Measurements from ENCODE around the gene EPPIN. TPM values are rescaled to one million over a fixed set of nuclear protein-coding genes. Genes with fewer than 3 reads are reported as not detected.
A peak's percentile ranks its signal among the peaks of the same experiment; 100 is the strongest.

Gene EPPIN
- polyA plus RNA-seq, 1 of the 3 experiments (the other 2 are of a cell fraction) = not detected

DNA sequence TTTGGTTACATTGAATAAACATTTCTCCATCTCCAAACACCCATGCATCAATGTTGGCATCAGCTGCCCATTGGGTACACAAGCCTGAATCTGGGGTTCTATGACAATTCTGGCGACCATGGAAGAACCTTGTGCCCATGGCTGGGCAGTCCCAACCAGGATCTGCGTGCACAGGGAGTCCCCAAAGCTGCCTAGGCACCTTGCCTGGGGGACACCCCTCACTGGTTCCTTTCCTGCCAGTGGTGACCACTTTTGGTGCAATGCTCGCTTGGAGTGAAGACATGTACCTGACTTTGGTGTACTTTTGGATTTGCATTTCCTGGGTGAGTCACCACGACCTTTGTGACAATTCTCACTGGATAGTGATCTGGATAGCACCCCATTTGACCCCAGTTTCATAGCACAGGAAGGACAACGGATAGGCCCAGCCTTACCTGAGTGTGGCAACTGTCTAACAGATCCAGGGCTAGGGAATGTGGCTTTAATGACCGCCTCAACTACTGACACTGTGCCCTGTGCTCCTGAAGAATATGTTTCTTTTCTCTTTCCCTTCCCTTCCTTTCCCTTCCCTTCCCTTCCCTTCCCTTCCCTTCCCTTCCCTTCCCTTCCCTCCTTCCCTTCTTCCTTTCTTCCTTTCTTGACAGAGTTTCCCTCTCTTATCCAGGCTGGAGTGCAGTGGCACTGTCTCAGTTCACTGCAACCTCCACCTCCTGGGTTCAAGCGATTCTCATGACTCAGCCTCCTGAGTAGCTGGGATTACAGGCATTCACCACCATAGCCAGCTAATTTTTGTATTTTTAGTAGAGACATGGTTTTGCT, 38.9 kb downstream of the EPPIN start:
- Histone ChIP-seq H4K20me1 (ENCODE audit: insufficient read depth) (no peaks in the 10 kb centered on the region), H3F3A (replicated peaks; ENCODE audit: insufficient read depth) (peaks cover 6% of the 10 kb centered on the region), H3K9ac (no peak overlapping the region), H3K4me3 (ENCODE audit: low read depth in 2 of 2, low read length in 1 of 2) (no peak overlapping the region), H3K4me2 (no peak overlapping the region), H3K9me2 (no peaks in the 10 kb centered on the region), H3K9me3 (no peaks in the 10 kb centered on the region), H3K27ac (ENCODE audit: low read depth in 2 of 2, low read length in 1 of 2) (no peak overlapping the region), H3K36me3 (replicated peaks in 1 of 2; ENCODE audit: control insufficient read depth in 1 of 2, insufficient read depth in 2 of 2, low read length in 1 of 2) (no peaks in the 10 kb centered on the region), H3K4me1 (ENCODE audit: control insufficient read depth in 1 of 2, insufficient read depth in 2 of 2, low read depth in 1 of 2, low read length in 1 of 2) (no peaks in the 10 kb centered on the region), H2AFZ (ENCODE audit: low read depth) (no peak overlapping the region), H3K27me3 (ENCODE audit: insufficient read depth) (no peaks in the 10 kb centered on the region; the same call in 1 of the 2 replicates), H3K79me2 (ENCODE audit: insufficient read depth) (no peaks in the 10 kb centered on the region)
- 7% methylated on average over 7 of the region's 7 CpGs for WGBS (ENCODE audit: low lambda C conversion rate)
- ChIA-PET CTCF (no interaction called here), POLR2A (no interaction called here)
- no peak for DNase-seq
- TF ChIP-seq TAF1 (IDR thresholded peaks at IDR 0.05; ENCODE audit: borderline replicate concordance, low read depth, low read length) = no peak
- TF ChIP-seq, protein P1, sequence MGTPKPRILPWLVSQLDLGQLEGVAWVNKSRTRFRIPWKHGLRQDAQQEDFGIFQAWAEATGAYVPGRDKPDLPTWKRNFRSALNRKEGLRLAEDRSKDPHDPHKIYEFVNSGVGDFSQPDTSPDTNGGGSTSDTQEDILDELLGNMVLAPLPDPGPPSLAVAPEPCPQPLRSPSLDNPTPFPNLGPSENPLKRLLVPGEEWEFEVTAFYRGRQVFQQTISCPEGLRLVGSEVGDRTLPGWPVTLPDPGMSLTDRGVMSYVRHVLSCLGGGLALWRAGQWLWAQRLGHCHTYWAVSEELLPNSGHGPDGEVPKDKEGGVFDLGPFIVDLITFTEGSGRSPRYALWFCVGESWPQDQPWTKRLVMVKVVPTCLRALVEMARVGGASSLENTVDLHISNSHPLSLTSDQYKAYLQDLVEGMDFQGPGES (IDR thresholded peaks at IDR 0.05; ENCODE audit: low read depth, low read length) = no peak
- no peak for TF ChIP-seq ELF1 (IDR thresholded peaks at IDR 0.05)
- TF ChIP-seq SMC3 (IDR thresholded peaks at IDR 0.05; ENCODE audit: low read depth, low read length) = no peak
- TF ChIP-seq, protein P2, sequence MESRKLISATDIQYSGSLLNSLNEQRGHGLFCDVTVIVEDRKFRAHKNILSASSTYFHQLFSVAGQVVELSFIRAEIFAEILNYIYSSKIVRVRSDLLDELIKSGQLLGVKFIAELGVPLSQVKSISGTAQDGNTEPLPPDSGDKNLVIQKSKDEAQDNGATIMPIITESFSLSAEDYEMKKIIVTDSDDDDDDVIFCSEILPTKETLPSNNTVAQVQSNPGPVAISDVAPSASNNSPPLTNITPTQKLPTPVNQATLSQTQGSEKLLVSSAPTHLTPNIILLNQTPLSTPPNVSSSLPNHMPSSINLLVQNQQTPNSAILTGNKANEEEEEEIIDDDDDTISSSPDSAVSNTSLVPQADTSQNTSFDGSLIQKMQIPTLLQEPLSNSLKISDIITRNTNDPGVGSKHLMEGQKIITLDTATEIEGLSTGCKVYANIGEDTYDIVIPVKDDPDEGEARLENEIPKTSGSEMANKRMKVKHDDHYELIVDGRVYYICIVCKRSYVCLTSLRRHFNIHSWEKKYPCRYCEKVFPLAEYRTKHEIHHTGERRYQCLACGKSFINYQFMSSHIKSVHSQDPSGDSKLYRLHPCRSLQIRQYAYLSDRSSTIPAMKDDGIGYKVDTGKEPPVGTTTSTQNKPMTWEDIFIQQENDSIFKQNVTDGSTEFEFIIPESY (IDR thresholded peaks at IDR 0.05; ENCODE audit: borderline replicate concordance, low read depth) = no peak
- no peak for TF ChIP-seq CHD2 (IDR thresholded peaks at IDR 0.05; ENCODE audit: low read length, partially characterized antibody)
- TF ChIP-seq MXI1 (IDR thresholded peaks at IDR 0.05; ENCODE audit: low read depth, low read length) = no peak

DNA sequence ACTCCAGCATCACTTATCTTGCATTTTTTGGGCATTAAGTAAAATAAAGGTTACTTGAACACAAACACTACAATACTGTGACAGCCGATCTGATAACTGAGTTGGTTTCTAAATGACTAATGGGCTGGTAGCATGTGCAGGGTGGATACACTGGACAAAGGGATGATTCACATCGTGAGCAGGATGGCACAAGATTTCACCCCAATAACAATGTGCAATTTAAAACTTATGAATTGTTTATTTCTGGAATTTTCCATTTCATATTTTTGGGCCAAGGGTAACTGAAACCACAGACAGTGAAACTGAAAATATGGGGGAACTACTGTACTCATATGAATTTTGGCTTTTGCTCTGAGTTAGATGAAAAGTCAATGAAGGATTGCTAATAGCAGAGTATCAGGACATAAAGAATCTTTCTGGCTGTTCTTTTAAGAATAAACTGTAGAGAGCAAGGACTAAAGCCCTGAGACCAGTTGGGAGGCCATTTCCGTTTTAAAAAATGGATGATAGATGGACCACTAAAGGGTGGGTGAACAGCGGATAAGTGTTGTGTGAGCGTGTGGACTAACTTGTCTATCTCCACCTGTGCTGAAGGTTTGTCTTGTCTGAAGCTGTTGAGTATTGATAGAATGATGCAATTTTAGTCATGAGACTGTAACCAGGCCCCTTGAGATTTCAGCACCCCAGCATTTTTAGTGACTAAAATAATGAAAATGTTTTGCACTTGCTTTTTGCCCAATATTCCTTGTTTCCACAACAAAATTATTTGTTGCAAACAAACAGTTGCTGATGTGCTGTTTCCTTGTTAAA, 40.0 kb downstream of the EPPIN start:
- H4K20me1 ChIP-seq (ENCODE audit: insufficient read depth) = no peaks in the 10 kb centered on the region
- no peaks in the 10 kb centered on the region; the same call in 1 of the 2 replicates for H3K27me3 ChIP-seq (ENCODE audit: insufficient read depth)
- ChIA-PET CTCF (no interaction called here), POLR2A (no interaction called here)
- WGBS (ENCODE audit: low lambda C conversion rate) = 25% methylated on average over 5 of the region's 5 CpGs
- H3K4me2 ChIP-seq = no peak overlapping the region
- peaks cover 6% of the 10 kb centered on the region for H3F3A ChIP-seq (replicated peaks; ENCODE audit: insufficient read depth)
- H3K4me3 ChIP-seq (ENCODE audit: low read depth in 2 of 2, low read length in 1 of 2) = no peak overlapping the region
- H3K9me3 ChIP-seq = no peaks in the 10 kb centered on the region
- no peaks in the 10 kb centered on the region for H3K9me2 ChIP-seq
- no peak for DNase-seq
- no peaks in the 10 kb centered on the region for H3K4me1 ChIP-seq (ENCODE audit: control insufficient read depth in 1 of 2, insufficient read depth in 2 of 2, low read depth in 1 of 2, low read length in 1 of 2)
- H3K27ac ChIP-seq (ENCODE audit: low read depth in 2 of 2, low read length in 1 of 2) = no peak overlapping the region
- no peaks in the 10 kb centered on the region for H3K79me2 ChIP-seq (ENCODE audit: insufficient read depth)
- H2AFZ ChIP-seq (ENCODE audit: low read depth) = no peak overlapping the region; the same call in 1 of the 2 replicates
- H3K9ac ChIP-seq = no peak overlapping the region
- TF ChIP-seq NFIC (IDR thresholded peaks at IDR 0.05; ENCODE audit: borderline replicate concordance) (peak; percentile 25; the same call in 1 of the 2 replicates), FOSL2 (IDR thresholded peaks at IDR 0.05; ENCODE audit: borderline replicate concordance, low read depth) (peak; percentile 70; the same call in 1 of the 2 replicates), JUND (IDR thresholded peaks at IDR 0.05) (peak; percentile 58), FOXJ3 (CRISPR knock-in tag; IDR thresholded peaks at IDR 0.05) (no peak), TCF12 (IDR thresholded peaks at IDR 0.05) (peak; percentile 67)
- TF ChIP-seq, protein P3, sequence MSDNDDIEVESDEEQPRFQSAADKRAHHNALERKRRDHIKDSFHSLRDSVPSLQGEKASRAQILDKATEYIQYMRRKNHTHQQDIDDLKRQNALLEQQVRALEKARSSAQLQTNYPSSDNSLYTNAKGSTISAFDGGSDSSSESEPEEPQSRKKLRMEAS (IDR thresholded peaks at IDR 0.05; ENCODE audit: low read depth) = 0 out of 2 replicates have a peak, but pooled peaks have one; percentile 38
- TF ChIP-seq, protein P4, sequence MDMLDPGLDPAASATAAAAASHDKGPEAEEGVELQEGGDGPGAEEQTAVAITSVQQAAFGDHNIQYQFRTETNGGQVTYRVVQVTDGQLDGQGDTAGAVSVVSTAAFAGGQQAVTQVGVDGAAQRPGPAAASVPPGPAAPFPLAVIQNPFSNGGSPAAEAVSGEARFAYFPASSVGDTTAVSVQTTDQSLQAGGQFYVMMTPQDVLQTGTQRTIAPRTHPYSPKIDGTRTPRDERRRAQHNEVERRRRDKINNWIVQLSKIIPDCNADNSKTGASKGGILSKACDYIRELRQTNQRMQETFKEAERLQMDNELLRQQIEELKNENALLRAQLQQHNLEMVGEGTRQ (IDR thresholded peaks at IDR 0.05; ENCODE audit: borderline replicate concordance, low read depth, low read length) = no peak
- TF ChIP-seq, protein P5, sequence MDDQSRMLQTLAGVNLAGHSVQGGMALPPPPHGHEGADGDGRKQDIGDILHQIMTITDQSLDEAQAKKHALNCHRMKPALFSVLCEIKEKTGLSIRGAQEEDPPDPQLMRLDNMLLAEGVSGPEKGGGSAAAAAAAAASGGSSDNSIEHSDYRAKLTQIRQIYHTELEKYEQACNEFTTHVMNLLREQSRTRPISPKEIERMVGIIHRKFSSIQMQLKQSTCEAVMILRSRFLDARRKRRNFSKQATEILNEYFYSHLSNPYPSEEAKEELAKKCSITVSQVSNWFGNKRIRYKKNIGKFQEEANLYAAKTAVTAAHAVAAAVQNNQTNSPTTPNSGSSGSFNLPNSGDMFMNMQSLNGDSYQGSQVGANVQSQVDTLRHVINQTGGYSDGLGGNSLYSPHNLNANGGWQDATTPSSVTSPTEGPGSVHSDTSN (IDR thresholded peaks at IDR 0.05) = peak; percentile 78
- H3K36me3 ChIP-seq (replicated peaks in 1 of 2; ENCODE audit: control insufficient read depth in 1 of 2, insufficient read depth in 2 of 2, low read length in 1 of 2) = no peaks in the 10 kb centered on the region
